Endothelial cell (in vitro differentiated cells): ENCODE measurements around the gene DOLPP1. TPM values are rescaled to one million over a fixed set of nuclear protein-coding genes. Genes with fewer than 3 reads are reported as not detected.

Experiments
- DNase-seq: peaks from one replicate; pipeline ENCODE4 v3.0.0; 2021; ENCODE audit warnings: low spot score
- H3K27ac Mint-ChIP-seq: one replicate; pipeline ENCODE4 v1.8.0; 2021; ENCODE audit warnings: mixed read lengths, inconsistent platforms; ENCODE audit not compliant: unreplicated experiment
- H3K27me3 Mint-ChIP-seq: one replicate; pipeline ENCODE4 v1.8.0; 2021; ENCODE audit warnings: mild to moderate bottlenecking, moderate library complexity, mixed read lengths, inconsistent platforms; ENCODE audit not compliant: unreplicated experiment
- H3K36me3 Mint-ChIP-seq: one replicate; pipeline ENCODE4 v1.8.0; 2021; ENCODE audit warnings: mild to moderate bottlenecking, low read depth, mixed read lengths, inconsistent platforms; ENCODE audit not compliant: unreplicated experiment
- H3K4me1 Mint-ChIP-seq: one replicate; pipeline ENCODE4 v1.8.0; 2021; ENCODE audit warnings: mild to moderate bottlenecking, mixed read lengths, inconsistent platforms; ENCODE audit not compliant: unreplicated experiment
- H3K4me3 Mint-ChIP-seq: one replicate; pipeline ENCODE4 v1.8.0; 2021; ENCODE audit warnings: mild to moderate bottlenecking, mixed read lengths, inconsistent platforms; ENCODE audit not compliant: unreplicated experiment
- H3K9me3 Mint-ChIP-seq: one replicate; pipeline ENCODE4 v1.8.0; 2021; ENCODE audit warnings: mixed read lengths, inconsistent platforms; ENCODE audit not compliant: unreplicated experiment
- CTCF ChIP-seq: fragments of 200-600 bp; sonication (generic); IDR thresholded peaks from one replicate; pipeline ENCODE4 v1.5.0; 2021; ENCODE audit warnings: antibody characterized with exemption; ENCODE audit not compliant: unreplicated experiment
- total RNA-seq: library from RNA; stranded (reverse); fragmentation: NEBNext Ultra II Directional; extraction: Animal tissue kit (Norgen Biotek cat#: 25700); gene quantifications from one replicate; pipeline ENCODE4 v1.2.1, GENCODE V29; 2021; ENCODE audit not compliant: unreplicated experiment

The DOLPP1 gene
- total RNA-seq, 1 donor from 2014 or later, result 21.4 TPM

- Mint-ChIP-seq H3K36me3 (peaks cover 18% of the 10 kb centered on the region), H3K27me3 (peaks cover 10% of the 10 kb centered on the region), H3K27ac (peak overlapping the region; percentile 100), H3K4me1 (peaks cover 47% of the 10 kb centered on the region), H3K4me3 (peak overlapping the region; percentile 58), H3K9me3 (no peaks in the 10 kb centered on the region)
- no peak for DNase-seq
- no peak for TF ChIP-seq CTCF
Measured at GRCh38 chr9:129138476-129139232, 57.7 kb downstream of the DOLPP1 start.

DNA sequence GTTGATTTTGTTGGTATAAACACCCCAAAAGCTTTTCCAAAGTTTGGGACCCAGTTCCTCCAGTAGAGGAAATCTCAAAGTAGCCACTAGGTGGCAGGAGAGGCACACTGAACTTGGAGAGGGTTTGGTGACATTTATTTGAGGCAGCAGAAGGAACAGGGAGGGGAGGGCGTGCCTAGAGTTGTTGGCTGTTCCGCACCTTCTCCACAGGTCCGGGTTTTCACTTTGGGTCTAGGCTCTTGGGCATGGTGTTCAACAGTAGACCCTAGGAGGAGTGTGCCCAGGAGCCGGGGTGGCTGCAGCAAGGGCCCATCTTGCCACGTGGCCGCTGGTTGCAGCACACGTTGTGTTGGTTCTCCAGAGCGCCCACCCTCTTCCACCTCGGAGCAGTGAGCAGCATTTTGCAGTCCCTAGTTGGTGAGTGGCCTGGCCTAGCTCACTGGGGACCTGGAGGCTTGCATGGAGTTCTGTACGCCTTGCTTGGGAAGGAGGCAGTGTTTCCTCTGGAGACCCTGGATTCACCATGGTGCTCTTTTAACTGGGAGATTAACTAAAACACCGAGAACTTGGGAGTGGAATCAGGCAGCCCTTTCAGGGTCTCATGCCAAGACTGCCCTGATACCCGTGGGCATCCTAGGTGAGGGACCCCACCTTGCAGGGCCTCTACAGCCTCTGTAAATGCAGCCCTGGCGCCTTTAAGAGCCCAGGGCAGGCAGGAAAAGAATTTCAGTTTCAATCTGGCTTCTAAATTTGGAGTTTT lies 58.5 kb downstream of the DOLPP1 start:
- peaks cover 21% of the 10 kb centered on the region for H3K36me3 Mint-ChIP-seq
- TF ChIP-seq CTCF, result peak; percentile 98

DNA sequence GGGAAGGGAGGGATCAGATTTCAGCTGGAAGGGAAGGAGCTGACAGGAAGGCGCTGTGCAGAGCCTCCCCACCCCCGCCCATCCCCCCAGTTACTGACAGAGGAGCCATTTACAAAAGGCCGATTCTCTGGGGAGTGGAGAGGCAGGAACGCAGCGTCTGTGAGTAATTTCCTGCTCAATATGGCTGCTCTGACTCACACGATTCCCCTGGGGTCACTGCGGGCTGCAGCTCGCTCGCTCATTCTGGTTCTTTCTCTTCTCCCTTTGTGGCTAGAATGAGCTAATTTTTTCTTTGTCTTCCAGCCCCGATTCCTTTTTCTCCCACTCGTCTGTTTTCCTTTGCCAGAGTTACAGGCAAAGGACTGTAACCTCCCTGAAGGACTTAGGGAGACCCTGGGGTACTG lies 59.1 kb downstream of the DOLPP1 start:
- TF ChIP-seq CTCF, result no peak
- Mint-ChIP-seq H3K4me1 (peaks cover 52% of the 10 kb centered on the region), H3K36me3 (peaks cover 17% of the 10 kb centered on the region), H3K27me3 (peaks cover 10% of the 10 kb centered on the region), H3K9me3 (no peaks in the 10 kb centered on the region), H3K27ac (peak overlapping the region; percentile 100), H3K4me3 (peak overlapping the region; percentile 92)
- DNase-seq, result peak; percentile 75

More for the DNA sequence above, 58.5 kb downstream of the DOLPP1 start:
- Mint-ChIP-seq H3K4me3 (peak overlapping the region; percentile 92), H3K27me3 (peaks cover 10% of the 10 kb centered on the region), H3K9me3 (no peaks in the 10 kb centered on the region), H3K4me1 (peaks cover 52% of the 10 kb centered on the region), H3K27ac (peak overlapping the region; percentile 100)
- DNase-seq, result peak; percentile 78

Other genes with a start within 250 kb of the DOLPP1 start
- gene KYAT1, start 199.2 kb upstream of the DOLPP1 start, total RNA-seq, result 3.3 TPM
- gene LRRC8A, start 199.0 kb upstream of the DOLPP1 start, total RNA-seq, result 54.3 TPM
- 10.3 TPM for gene PHYHD1, start 160.1 kb upstream of the DOLPP1 start, total RNA-seq
- 18.2 TPM for gene DOLK, start 133.5 kb upstream of the DOLPP1 start, total RNA-seq
- 44.0 TPM for gene NUP188, start 133.4 kb upstream of the DOLPP1 start, total RNA-seq
- 94.3 TPM for gene SH3GLB2, start 52.8 kb upstream of the DOLPP1 start, total RNA-seq
- gene MIGA2, start 44.5 kb upstream of the DOLPP1 start, total RNA-seq, result 32.9 TPM
- 42.9 TPM for gene CRAT, start 29.7 kb downstream of the DOLPP1 start, total RNA-seq
- gene PTPA, start 30.3 kb downstream of the DOLPP1 start, total RNA-seq, result 120 TPM
- gene IER5L, start 97.2 kb downstream of the DOLPP1 start, total RNA-seq, result 5.2 TPM